Inferior parietal cortex (tissue), 1 donor: ENCODE data around the gene SLC47A1.
"Not testable (repeated sequence)": the region's sequence is repeated elsewhere in the genome, so short reads cannot be mapped to it uniquely, and the experiment has no call there.

Source experiments
- DNase-seq: peaks from one replicate; pipeline ENCODE4 v3.0.0-alpha.2; 2016; ENCODE audit errors: extremely low spot score

The SLC47A1 gene, protein sequence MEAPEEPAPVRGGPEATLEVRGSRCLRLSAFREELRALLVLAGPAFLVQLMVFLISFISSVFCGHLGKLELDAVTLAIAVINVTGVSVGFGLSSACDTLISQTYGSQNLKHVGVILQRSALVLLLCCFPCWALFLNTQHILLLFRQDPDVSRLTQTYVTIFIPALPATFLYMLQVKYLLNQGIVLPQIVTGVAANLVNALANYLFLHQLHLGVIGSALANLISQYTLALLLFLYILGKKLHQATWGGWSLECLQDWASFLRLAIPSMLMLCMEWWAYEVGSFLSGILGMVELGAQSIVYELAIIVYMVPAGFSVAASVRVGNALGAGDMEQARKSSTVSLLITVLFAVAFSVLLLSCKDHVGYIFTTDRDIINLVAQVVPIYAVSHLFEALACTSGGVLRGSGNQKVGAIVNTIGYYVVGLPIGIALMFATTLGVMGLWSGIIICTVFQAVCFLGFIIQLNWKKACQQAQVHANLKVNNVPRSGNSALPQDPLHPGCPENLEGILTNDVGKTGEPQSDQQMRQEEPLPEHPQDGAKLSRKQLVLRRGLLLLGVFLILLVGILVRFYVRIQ

GRCh38 chr17:19533718-19534561 is at the start of gene SLC47A1:
SLC47A1 (plus strand) TSS chr17:19533854; CDS start chr17:19533940, 86 bp downstream.
- no peak for DNase-seq

GRCh38 chr17:19485800-19486340 is 47.8 kb upstream of the SLC47A1 start:
- no peak for DNase-seq

DNA sequence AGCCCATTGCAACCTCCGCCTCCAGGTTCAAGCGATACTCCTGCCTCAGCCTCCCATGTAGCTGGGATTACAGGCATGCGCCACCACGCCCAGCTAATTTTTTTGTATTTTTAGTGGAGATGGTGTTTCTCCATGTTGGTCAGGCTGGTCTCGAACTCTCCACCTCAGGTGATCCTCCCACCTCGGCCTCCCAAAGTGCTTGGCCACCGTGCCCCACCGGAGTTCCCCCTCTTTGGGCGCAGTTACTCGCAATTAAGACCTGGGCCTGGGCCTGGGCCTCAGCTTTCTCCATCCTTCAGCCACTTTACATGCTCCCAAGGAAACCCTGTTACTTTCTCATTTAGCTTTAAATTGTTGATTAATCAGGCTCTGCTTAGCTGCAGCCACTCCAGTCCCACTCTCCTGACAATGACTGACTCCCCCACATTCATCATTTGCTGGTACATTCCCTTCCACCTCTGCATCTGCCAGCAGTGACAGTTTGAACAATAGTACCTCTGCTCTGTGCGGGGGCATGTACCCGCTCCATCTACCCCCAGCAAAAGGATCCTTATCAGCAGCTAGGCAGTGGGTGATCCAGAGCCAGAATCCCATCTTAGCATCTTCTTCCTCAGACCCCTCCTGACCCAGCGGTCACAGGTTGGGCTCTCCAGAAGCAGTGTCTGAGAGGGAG is 47.2 kb upstream of the SLC47A1 start:
- DNase-seq, result no peak

DNA sequence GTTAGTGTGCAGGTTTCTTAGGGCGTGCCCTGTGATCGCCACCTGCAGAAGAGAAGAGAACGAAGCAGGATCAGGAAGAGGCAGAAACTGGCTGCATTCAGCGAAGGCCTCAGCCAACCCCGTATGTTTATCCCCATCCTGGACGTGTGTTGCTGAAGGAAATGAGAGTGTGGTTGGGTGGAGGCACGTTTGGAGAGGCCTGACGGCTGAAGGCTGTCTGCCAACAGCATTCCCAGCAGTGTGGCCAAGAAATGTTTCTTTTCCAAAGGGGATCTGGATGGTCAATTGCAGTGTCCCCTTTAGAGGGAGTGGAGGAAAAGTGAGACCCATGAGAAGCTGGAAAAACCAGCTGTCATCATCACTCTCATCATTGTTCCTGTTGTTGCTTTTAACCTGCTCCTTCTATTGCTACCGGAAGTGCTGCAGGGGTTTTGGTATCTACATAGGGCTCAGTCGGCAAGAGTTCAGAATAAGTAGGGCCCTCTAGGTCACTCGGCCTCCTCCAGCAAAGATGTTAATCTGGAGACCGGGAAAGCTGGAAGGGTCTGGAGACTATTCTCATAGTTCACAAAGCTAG is 46.5 kb upstream of the SLC47A1 start:
- no peak for DNase-seq

DNA sequence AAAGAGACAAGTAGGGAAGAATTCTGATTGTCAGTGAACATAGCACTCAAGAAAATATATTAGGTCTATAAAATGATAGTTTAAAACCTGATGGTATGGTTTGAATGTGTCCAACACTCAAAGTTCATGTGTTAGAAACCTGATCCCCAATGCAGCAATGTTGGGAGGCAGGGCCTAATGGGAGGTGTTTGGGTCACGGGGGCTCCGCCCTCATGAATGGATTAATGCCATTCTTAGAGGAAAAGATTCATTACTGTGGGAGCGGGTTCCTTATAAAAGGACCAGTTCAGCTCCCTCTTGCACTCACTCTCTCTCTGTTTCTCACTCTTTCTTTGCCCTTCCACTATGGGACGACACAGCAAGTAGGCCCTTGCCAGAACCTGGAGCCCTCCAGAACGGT is 41.5 kb upstream of the SLC47A1 start:
- DNase-seq, result no peak

- DNase-seq, result no peak
These were observed 38.5 kb upstream of the SLC47A1 start for GRCh38 chr17:19494961-19495806.

DNA sequence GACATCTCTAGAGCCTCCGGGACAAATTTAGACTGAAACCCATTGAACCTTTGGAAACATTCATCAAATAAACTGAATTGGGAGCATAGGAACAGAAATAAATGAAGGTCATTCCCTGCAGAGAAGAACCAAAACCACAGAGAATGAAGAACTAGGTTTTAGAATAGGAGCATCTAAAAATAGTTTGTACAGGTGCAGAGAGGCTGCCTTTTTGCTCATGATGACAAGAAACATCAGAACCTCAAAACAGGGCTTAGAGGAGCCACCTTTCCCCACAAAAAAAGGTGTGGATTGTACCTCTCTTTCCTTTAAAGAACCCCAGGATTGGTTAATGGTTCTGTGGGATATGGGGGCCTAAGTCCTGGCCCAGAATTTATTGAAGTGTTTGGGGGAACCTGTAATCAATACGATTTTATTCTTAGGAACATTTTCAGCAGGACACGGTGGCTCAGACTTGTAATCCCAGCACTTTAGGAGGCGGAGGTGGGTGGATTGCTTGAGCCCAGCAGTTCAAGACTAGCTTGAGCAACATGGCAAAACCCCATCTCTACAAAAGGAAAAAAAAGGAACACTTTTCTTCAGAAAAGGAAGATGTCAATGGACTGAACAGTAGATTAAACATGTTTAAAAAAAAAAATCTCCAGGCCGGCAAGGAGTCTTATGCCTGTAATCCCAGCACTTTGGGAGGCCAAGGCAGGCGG is 37.7 kb upstream of the SLC47A1 start:
- DNase-seq, result no peak

GRCh38 chr17:19497624-19498023 is 36.0 kb upstream of the SLC47A1 start:
- DNase-seq, result no peak

- DNase-seq, result no peak
These were observed 32.4 kb upstream of the SLC47A1 start for GRCh38 chr17:19501219-19501618.

GRCh38 chr17:19502517-19502916 is 31.1 kb upstream of the SLC47A1 start:
- no peak for DNase-seq

DNA sequence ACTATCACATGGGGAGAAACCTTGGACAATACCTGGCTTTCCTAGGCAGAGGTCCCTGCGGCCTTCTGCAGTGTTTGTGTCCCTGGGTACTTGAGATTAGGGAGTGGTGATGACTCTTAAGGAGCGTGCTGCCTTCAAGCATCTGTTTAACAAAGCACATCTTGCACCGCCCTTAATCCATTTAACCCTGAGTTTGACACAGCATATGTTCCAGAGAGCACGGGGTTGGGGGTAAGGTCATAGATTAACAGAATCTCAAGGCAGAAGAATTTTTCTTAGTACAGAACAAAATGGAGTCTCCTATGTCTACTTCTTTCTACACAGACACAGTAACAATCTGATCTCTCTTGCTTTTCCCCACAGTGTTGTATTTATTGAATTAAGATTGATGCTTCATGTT is 28.1 kb upstream of the SLC47A1 start:
- DNase-seq, result not testable (repeated sequence)

GRCh38 chr17:19507775-19508576 is 25.7 kb upstream of the SLC47A1 start:
- DNase-seq, result peak; percentile 97

- DNase-seq, result peak; percentile 30
These were observed 25.1 kb upstream of the SLC47A1 start for GRCh38 chr17:19508577-19508867.

DNA sequence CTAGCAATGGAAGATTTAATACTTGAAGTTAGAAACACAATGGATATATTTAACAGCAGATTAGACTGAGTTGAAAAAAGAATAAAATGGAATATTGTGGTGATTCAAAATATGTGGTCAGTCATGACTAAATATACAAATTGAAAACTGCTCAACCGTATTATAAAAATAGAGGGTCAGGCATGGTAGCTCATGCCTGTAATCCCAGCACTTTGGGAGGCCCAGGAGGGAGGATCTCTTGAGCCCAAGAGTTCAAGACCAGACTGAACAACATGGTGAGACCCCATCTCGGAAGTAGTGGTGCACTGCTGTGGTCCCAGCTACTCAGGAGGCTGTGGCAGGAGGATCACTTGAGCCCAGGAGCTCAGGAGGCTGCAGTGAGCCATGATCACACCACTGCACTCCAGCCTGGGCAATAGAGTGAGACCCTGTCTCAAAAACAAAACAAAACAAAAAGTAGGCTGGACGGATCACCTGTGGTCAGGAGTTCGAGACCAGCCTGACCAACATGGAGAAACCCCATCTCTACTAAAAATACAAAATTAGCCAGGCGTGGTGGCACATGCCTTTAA is 24.3 kb upstream of the SLC47A1 start:
- not testable (repeated sequence) for DNase-seq

GRCh38 chr17:19510903-19511302 is 22.8 kb upstream of the SLC47A1 start:
- no peak for DNase-seq

DNA sequence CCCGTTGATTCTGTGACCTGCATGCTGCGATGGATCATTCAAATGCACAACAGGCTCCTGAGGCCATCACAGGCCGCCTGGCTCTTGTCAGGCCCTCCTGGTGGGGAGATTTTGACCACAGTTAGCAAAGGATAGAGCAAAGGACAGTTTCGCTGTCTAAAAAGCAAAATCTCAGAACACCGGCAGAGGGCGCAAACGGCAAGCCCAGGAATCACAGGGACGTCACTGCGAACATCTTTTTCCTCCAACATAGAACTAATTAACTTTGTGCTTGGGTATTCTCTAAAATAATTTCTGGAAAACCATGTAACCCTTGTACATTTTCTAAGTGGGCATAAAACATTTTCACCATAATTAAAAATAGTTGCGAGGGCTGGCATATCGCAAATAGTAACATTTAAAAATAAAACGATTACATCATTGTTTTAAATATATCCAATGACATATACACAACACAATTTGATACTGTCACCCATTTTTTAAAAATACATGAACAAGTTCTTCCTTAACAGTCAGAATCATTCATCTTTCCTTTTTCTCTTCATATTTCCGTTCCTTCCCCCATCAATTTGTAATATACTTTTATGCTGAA is 19.7 kb upstream of the SLC47A1 start:
- peak; percentile 88 for DNase-seq

DNA sequence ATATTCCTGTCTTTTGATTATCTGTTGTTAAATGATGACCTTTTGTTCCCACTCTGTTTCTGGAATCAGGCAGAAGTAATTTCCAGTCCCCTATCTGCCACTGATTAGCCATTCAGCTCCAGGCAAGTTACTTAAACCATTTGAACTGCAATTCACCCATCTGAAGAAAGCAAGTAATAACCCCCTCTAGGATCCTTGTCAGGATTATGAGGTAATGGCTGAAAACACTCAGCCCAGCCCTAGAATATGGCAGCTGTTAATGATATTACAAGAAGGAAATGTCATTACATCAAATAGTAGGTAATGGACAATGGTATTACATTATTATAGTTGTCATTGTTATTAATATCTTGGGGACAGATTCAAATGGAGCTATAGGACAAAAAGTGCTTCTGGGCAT is 16.0 kb upstream of the SLC47A1 start:
- DNase-seq, result no peak
